Measurements from ENCODE around the gene VPS13A. TPM values are rescaled to one million over a fixed set of nuclear protein-coding genes. Genes with fewer than 3 reads are reported as not detected.

Gene VPS13A
- 10.0 and 13.8 TPM in 2 replicates for total RNA-seq (2014; rRNA removed; shearing (Covaris generic))

DNA sequence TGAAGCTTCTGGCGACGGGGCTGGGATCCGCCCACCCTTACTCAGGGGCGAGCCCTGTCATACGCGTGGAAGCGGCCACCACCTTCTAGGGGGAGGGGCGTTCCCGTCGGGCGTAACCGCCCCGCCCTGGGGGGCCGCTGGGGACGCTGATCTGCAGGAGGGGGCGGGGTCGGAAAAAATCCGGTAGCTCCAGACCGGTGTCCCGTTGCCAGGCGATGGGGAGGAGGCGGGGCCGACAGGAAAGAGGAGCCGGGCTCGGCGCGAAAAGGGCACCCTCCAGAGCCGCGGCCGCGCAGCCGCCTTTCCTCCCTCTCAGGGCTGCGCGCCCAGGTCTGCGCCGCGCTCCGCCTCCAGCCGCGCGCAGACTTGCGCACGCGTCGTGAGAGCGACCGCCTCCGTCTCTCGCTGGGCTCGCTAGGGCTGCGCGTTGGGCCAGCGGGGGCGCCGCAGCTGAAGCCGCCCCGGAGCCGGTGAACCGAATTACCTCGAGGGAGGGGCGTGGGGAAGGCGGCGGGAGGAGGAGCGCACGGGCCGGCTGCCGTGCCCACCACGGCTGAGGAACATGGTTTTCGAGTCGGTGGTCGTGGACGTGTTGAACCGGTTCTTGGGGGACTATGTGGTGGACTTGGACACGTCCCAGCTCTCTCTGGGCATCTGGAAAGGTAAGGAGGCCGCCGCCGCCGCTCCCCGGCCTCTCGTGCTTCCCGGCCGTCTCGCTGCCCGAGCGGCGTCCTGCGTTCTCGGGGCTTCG is at the start of gene VPS13A:
VPS13A (plus strand) TSS at position 392 of the 751 bp plus-strand sequence; CDS start at position 563, 171 bp downstream.
- peak; percentile 93 for DNase-seq (ENCODE audit: low spot score)

DNA sequence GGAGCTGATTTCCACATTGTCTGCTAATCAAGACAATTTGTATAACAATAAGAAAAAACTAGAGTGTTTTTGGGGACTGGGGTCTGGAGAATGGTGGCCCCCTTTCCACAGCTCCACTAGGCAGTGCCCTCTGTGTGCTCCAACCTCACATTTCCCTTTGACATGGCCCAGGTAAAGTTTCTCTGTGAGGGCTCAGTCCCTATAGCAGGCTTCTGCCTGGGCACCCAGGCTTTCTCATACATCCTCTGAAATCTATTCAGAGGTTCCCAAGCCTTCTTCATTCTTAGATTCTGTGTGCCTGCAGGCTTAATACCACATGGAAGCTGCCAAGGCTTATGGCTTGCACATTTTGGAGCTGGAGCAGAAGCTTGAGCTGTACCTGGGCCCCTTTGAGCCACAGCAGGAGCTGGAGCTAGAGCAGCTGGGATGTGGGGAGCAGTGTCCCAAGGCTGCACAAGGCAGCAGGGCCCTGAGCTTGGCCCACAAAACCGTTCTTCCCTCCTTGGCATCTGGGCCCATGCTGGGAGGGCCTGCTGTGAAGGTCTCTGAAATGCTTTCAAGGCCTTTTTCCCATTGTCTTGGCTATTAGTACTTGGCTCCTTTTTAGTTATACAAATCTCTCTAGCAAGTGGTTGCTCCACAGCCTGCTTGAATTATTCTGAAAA is 49.1 kb upstream of the VPS13A start:
- no peak for DNase-seq (ENCODE audit: low spot score)

DNA sequence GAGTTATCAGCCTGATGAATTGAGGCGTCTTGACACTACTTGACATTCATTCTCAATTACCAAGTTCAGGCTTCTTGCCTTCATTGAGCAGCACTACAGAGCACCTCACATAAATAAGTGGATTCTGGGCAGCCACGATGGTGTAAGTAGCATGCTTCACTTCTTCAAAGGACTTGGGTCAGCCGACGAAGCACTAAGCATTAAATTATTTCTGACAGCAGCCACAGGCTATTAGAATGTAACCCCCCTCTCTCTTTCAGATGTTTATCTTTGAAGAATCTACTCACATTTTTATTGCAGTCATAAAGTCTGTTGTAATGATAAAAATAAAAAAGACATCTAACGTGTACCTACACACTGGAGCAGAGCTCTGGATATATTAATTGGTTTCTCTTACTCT is 45.9 kb upstream of the VPS13A start:
- no peak for DNase-seq (ENCODE audit: low spot score)

DNA sequence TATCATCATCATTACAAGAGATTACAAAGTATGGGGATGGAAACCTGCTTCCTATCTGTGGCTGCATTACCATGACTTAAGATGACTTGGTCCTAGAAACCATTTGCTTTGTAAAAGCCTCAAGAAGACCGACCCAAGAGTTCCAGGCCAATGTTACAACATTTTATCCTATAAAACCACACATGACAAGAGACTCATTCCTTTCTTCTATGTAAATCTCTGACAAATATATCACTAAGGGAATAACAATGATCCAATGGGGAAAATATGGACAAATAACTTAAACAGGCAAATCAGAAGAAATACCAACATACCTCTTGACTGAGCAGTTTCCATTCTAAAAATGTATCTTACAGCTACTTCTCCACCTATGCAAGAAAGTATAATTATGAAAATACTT is 44.3 kb upstream of the VPS13A start:
- DNase-seq (ENCODE audit: low spot score): no peak

DNA sequence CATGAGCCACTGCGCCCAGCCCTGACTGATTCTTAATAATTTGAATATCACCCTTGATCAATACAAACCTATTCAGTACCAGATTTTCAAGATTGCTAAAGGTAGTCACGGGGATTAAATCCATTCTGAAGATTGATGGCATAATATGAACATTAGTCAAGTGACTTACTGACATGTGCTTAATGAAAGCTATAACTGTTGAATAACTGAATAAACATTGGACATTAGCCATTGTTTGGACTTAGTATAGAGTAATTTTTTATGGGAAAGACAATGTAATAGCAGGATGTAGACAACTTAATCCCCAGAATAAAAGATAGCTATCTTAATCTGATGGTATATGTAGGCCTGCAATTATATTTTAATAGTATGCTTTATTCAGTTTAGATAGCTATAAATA is 35.0 kb upstream of the VPS13A start:
- DNase-seq (ENCODE audit: low spot score): no peak

DNA sequence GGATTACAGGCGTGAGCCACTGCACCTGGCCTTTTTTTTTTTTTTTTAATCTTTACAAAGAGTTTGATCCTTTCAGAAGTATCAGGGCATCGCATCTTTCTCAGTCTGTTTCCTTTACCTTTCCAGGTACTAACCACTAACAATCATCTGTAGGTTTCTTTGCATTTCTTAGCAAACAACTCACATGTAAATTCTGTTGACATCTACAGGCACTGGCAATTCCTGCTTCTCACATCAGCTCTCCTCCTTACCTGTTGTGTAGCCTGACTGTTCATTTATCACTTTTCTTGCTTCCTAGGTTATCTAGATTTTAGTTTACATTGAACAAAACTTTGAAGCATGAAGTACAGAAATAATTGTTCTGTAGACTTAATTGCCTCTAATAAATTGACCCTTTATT is 27.5 kb upstream of the VPS13A start:
- DNase-seq (ENCODE audit: low spot score): no peak

DNA sequence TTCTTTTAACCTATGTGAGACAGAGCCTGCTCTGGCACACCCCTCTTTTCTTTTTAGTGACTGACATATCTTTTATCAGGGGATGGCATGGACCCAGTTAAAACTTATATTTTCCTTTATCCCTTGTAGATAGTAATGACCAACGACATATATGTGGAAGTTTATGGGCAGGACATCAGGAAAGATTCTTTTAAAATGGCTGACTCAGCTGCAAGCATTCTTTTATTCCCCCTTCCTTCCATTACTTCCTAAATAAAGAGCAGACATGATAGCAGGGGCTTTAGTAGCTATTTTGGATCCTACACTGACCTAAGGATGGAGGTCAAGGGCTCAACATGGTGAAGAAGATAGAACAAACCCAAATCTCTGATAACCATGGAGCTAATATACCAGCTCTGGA is 25.0 kb upstream of the VPS13A start:
- no peak for DNase-seq (ENCODE audit: low spot score)

DNA sequence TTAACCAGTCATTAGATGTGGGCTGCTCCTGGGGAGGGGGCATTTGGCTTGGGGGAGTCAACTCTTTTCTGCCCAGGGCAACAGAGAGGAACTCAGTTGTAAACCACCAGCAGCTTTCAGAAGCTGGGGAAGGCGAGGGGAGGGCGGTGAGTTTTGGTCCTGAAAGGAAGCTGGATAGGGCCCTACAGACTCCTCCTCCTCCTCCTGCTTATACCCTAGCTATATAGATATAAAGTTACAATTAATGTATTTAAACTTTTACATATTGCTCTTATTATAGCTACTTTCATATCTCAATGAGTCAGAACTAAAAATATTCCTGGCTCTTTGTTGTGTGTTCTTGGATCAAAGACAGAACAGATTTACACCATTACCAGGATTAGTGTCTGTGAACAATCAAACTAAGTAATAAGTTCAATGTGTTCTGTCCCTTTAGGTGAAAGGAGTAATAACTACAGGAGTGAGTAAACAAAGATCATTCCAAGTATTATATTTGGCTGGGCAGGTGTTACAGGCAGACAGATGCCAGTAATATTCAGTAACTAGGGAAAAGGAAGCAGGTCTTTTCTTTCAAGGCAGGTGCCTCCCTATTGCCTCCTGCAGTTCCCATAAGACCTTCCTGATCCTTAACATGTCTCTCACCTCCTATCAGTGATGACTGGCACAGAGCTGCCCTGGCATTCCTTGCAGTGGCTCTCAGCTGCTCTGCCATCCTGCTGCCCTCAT is 20.5 kb upstream of the VPS13A start:
- DNase-seq (ENCODE audit: low spot score): no peak

DNA sequence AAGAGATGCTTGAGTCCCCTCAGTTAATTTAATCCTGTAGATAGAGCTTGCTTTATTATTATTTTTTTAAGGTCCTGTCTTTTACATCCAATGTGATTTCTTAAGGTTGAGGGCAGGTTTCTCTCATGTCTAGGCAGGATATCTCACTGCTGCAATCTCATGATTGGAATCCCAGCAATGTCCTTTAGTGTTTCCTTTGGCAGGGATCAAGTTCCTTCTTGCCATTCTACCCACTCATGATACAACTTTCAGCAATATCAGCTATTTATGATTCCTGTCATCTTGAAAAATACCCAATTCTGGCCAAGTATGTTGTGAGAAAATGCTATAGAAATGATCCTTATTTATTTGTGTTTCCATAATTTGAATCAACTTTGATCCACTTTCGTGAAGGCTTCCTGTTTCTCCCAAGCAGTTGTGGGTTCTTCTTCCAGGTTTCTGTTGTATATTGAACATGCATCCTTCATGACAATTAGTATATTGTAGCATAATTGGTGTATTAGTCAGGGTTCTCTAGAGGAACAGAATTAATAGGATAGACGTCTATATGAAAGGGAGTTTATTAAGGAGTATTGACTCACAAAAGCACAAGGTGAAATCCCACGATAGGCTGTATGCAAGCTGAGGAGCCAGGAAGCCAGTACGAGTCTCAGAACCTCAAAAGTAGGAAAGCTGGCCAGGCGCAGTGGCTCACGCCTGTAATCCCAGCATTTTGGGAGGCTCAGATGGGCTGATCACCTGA is 18.4 kb upstream of the VPS13A start:
- no peak for DNase-seq (ENCODE audit: low spot score)

DNA sequence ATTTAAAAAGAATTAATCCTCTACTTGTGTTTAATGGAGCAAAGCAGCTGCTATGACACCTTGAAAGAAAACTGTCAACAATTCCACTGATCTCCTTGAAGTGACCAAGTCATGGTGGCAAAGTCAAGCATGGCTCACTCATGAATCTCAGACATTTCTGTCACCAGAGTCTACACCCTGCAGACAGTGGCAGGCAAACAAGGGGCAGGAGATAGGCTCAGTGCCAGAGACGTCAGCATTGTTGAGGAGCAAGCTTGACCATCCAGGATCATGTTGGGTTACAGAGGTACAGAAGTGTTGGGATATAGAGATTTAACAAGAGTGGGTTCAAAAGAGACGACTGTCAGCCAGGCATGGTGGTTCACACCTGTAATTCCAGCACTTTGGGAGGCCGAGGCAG is 16.1 kb upstream of the VPS13A start:
- no peak for DNase-seq (ENCODE audit: low spot score)

DNA sequence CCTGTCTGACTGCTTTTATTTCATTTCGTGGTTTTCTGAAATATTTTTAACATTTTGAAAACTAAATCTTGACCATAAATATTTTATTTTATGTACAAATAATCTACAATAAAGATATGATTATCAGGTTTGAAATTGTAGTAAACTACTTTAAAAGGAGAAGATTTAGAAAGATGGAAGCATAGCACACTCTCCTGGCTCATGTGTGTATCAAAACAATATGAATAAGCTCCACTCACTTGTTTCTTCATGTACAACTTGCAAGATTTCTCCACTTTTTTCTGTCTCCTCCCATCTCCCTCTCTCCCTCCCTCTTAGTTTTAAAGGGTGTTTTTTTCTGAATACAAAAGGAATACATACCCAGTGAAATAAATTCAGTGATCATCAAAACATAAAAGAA is 15.4 kb upstream of the VPS13A start:
- no peak for DNase-seq (ENCODE audit: low spot score)

DNA sequence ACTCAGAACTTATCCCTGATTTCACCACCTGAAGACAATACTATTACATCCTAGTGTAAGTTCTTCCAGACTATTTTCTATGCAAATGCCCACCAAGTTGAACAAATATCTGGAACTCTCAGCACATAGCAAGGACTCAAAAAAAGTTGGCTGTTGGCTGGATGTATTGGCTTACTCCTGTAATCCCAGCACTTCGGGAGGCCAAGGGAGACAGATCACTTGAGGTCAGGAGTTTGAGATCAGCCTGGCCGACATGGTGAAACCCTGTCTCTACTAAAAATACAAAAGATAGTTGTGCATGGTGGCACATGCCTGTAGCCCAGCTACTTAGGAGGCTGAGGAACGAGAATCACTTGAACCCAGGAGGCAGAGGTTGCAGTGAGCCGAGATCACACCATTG is 15.0 kb upstream of the VPS13A start:
- DNase-seq (ENCODE audit: low spot score): no peak

DNA sequence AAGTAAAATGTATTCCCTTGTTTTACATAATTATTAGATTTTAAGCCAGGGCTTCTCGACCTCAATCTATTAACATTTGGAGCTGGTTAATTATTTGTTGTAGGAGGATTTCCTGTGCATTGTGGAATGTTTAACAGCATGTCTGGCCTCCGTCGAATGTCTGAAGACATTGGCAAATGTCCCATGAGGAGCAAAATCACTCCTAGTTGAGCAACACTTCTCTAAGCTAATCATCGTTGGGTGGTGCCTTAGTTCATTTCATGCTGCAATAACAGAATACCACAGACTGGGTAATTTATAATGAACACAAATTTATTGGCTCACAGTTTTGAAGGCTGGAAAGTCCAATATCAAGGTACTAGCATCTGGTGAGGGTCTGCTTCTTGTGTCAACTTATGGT is 13.4 kb upstream of the VPS13A start:
- peak; percentile 16 for DNase-seq (ENCODE audit: low spot score)

DNA sequence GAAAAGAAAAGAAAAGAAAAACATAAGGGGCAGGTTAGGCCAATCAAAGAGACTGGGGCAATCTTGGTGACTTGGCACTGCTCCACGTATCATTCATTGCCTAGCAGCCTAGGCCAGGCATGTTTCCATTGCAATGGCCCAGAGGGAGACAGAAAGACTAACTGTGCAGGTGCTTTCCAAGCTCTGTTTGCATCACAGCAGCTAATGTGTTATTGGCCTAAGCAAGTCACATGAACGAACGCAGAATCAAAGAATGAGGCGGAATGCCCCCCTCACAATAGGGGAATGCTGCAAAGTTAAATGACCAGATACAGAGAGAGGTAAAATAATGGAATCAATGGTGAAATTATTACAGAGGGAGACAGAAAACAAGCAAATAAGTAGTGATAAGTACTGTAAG is 11.1 kb upstream of the VPS13A start:
- DNase-seq (ENCODE audit: low spot score): no peak

DNA sequence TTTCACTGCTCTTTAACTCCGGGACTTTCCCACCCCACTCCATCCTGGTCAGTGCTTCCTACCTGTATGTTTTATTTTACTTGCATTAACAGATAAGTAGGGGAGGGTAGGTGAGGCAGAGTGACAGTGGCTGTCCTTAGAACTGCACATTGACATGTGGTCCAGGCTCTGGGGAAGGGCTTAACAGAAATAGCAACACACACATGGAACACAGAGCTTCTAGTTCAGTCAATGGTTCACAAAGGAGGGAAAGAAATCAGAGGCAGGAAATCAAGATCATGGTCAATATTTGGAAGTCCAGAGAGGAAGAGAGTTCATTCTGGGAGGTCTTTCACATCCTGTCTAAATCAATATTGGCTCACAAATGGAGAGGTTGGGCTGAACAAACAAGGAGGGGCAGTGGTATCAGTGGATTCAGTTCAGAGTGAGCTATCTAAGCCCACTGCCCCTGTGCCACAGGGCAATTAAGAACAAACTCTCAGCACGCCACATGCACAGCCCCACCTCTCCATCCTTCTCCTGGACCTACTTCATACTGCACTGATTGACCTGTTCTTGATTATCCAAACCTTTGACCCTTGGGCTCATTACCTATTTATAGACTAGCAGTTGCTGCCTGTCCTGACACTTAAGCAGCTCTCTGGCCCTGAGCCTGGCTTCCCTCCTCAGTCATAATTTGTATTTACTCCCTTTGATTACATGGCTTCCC is 6.2 kb upstream of the VPS13A start:
- DNase-seq (ENCODE audit: low spot score): no peak

DNA sequence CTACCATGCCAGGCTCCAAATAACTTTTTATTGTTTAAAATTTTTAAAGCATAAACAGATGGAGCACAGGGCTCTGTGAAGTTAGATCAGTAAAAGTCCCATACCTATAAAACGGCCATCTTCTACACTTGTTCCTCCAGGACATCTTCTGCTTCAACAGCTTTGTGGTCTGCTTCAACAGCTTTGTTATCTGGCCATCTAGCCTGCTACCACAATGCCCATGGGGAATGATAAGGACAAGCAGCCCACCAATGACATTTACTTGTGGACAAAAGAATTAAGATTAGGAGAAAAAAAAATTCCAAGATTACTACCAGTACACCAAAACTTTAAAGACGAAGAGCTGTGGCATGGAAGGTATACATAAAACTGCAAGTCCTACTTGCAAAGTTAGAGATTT is 2.2 kb upstream of the VPS13A start:
- no peak for DNase-seq (ENCODE audit: low spot score)

DNA sequence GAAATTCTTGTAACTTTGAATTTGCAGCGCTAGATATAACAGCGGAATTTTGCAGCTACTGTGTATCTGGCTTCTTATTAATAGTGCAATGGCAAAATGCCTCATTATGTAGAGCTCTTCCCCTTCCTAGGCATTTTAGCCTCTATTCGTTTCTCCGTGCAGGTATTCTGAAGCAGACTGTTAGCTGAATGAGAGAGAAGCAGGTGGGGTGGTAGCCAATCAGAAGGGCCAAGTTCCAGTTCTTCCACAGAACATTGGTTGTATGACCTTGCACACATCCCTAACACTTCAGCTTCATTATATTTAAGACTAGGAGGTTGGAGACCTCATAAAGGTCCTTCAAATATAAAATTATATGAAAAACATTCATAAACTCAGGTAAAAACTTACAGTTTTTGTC is 1.2 kb upstream of the VPS13A start:
- DNase-seq (ENCODE audit: low spot score): no peak

DNA sequence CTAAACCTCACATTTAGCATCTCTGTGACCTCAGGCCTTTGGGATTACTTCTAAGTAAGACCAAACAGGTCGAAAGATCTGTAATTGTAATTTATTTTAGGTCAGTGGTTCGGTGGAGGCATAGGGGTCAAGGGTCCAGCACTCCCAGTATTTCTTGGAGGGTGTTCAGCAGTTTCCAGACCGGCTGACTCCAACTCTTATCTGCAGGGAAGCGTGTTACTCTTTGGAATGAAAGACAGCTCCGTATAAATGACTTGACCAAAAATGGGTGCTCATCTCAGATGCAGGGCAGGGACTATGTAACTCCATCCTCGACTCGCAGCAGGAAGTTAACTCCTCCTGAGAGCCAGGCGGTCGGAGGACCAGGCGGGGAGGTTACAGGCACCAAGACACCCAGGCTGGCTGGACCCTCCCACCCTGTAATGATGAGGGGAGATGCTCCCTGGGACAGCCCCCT is 620 bp upstream of the VPS13A start:
- DNase-seq (ENCODE audit: low spot score): no peak

DNA sequence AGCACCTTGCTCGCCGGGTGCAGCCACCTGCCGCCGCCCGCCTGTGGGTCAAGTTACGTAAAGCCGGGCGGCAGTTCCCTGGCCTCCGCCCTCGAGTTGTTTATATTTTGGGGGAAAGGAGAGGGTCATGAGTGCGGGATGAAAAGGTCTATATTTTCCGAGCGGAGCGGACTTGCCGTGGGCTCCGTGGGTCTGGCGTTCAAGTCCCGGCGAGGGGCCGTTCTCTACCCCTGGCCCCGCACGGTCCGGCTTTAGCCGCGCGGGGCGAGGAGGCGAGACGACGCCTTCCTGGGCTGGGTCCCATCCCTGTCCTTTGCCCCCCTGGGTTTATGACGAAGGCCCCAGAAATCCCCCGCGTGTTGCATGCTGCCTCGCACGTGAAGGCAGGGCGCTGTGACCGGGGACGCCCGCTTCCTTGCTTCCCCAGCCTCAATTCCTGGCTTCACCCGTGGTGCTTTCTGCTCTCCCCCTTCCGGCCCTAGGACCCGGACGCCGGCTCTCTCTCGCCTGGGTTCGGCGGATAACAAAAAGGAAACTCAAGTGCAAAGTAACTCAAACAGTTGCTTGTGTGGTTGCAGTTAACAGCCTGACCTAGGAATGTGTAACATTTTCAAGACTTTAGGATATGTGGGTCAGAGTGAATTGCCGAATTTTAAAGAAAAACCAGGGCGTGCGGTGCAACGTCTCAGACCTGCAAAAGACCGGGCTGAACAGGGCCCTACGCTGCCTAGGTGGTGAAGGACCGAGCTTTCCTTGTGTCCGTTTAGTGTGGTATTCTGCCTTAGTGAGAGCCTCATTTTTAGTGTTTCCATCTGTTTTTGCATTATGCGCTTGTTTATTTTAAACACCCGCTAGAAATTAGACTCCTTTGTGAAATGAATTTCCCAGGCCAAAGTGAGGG is 810 bp downstream of the VPS13A start:
- DNase-seq (ENCODE audit: low spot score): peak; percentile 48

DNA sequence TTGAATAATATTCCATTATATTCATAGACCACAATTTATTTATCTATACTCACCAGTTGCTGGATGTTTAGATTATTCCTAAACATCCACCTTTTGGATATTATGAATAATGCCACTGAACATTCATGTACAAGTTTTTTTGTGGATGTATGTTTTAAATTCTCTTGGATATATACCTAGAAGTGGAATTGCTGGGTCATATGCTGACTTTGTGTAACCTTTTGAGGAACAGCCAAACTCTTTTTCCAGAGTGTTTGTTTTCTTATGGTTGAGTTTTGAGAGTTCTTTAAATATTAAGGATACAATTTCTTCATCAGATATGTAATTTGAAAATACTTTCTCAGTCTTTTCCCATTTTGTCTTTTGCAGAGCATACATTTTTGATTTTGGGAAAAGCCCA is 2.7 kb downstream of the VPS13A start:
- no peak for DNase-seq (ENCODE audit: low spot score)

Measured in HT-29 (cell line).